Stimulated activated effector memory CD8-positive, alpha-beta T cell treated with anti-CD3 and anti-CD28 coated beads, Interleukin-12 subunit alpha, Interleukin-12 subunit beta, amount 100 ng/mL, for 72 hours (primary cell): ENCODE results near the gene MTPN.

Experiments used
- ATAC-seq: fragments of 150-1000 bp; cut with Tn5 transposase; 2 replicates; pipeline ENCODE4 v1.10.0; 2021
- DNase-seq, 2 donors: peaks; one replicate each; pipeline ENCODE4 v3.0.0; 2021 to 2022; ENCODE audit warnings: low spot score in 2 of 2
- H3K27ac Mint-ChIP-seq: one replicate; pipeline ENCODE4 v1.8.0; 2022; ENCODE audit warnings: mild to moderate bottlenecking, mixed read lengths
- H3K36me3 Mint-ChIP-seq: one replicate; pipeline ENCODE4 v1.8.0; 2022; ENCODE audit warnings: mild to moderate bottlenecking, mixed read lengths
- H3K4me1 Mint-ChIP-seq: one replicate; pipeline ENCODE4 v1.8.0; 2022; ENCODE audit warnings: mixed read lengths
- H3K4me3 Mint-ChIP-seq: one replicate; pipeline ENCODE4 v1.8.0; 2022; ENCODE audit warnings: mild to moderate bottlenecking, mixed read lengths
- H3K9me3 Mint-ChIP-seq: one replicate; pipeline ENCODE4 v1.8.0; 2022; ENCODE audit warnings: mixed read lengths

MTPN gene, protein sequence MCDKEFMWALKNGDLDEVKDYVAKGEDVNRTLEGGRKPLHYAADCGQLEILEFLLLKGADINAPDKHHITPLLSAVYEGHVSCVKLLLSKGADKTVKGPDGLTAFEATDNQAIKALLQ

GRCh38 chr7:135977007-135977741, at the start of gene MTPN:
Gene MTPN, minus strand, starts transcription at chr7:135977359. Its CDS starts 259 bp downstream, at chr7:135977100.
- H3K4me1 Mint-ChIP-seq: peaks cover 68% of the 10 kb centered on the region
- peak; percentile 97 to 99 for DNase-seq

DNA sequence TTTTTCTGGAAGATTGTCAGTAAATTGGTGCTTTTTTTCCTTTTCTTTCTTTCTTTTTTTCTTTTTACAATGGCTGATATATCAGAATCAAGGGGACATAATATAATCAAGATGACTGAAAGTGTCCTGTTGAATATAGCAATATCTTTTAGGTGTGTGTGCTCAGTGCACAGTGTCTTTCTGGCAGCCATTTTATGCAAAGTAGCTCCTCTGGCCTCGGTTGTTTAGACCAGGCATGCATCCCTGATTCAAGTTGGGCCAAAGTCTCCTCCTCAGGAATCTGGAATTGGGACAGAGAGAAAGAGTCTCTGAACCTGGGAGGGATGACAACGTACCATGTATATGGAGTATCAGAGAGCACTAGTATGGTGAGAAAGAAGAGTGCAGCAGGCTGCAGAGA, 49.0 kb upstream of the MTPN start:
- no peak for ATAC-seq
- H3K27ac Mint-ChIP-seq: no peak overlapping the region
- no peaks in the 10 kb centered on the region for H3K36me3 Mint-ChIP-seq
- H3K9me3 Mint-ChIP-seq: no peaks in the 10 kb centered on the region
- peaks cover 8% of the 10 kb centered on the region for H3K4me1 Mint-ChIP-seq
- H3K4me3 Mint-ChIP-seq: no peak overlapping the region
- no peak for DNase-seq

More at GRCh38 chr7:135977007-135977741, at the start of gene MTPN:
- peak within 1 kb of the TSS; percentile 89 for H3K4me3 Mint-ChIP-seq
- ATAC-seq: peak; percentile 88
- peak within 1 kb of the TSS; percentile 94 for H3K27ac Mint-ChIP-seq
- no peaks in the 10 kb centered on the region for H3K9me3 Mint-ChIP-seq
- peaks cover 58% of the 10 kb centered on the region for H3K36me3 Mint-ChIP-seq

DNA sequence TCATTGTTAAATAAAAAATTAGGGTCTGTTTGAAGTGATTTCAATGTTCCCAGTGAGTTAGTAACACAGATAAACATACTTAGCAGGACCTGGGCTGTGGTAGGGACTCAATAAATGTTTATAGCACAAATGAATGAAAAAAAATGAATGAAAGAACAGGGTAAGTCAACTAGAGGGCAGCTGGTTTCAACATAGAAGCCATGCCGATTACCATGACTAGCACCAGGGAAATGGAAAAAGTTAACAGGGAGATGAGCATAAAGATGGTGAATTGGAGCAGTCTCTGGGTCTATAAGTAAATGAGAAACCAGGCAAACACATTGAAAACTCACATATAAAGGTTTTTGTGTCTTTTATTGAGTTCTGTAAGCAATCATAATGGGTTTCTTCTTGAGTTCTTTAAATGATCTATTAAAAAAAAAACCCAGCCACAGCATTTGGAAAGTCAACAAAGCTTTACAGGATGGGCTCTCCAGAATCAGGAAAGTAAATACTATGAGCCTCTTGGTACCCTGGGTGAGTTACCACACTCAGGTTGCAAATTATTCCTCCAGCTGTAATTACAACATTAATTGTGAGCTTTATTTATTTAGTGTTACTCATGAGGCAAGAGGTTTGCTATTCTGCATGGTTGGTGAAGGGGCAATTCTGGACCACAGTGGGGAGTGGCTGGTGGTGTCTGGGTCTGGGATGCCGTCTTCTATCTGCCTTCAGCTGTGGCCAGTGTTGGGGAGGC, 46.1 kb upstream of the MTPN start:
- Mint-ChIP-seq H3K27ac (no peak overlapping the region), H3K4me1 (peaks cover 2% of the 10 kb centered on the region), H3K9me3 (no peaks in the 10 kb centered on the region), H3K4me3 (no peak overlapping the region), H3K36me3 (no peaks in the 10 kb centered on the region)
- ATAC-seq (no peak), DNase-seq (no peak)

- Mint-ChIP-seq H3K4me3 (no peak overlapping the region), H3K36me3 (no peaks in the 10 kb centered on the region), H3K9me3 (peaks cover 2% of the 10 kb centered on the region), H3K27ac (no peak overlapping the region), H3K4me1 (peaks cover 11% of the 10 kb centered on the region)
- DNase-seq (no peak), ATAC-seq (no peak)
These were observed 43.4 kb upstream of the MTPN start for GRCh38 chr7:136020556-136020955.

- Mint-ChIP-seq H3K36me3 (no peaks in the 10 kb centered on the region), H3K27ac (no peak overlapping the region), H3K9me3 (peaks cover 2% of the 10 kb centered on the region), H3K4me3 (no peak overlapping the region), H3K4me1 (peaks cover 11% of the 10 kb centered on the region)
- DNase-seq (no peak), ATAC-seq (no peak)
These were observed 40.9 kb upstream of the MTPN start for GRCh38 chr7:136018104-136018503.

- no peak overlapping the region for H3K27ac Mint-ChIP-seq
- no peaks in the 10 kb centered on the region for H3K36me3 Mint-ChIP-seq
- H3K9me3 Mint-ChIP-seq: peaks cover 2% of the 10 kb centered on the region
- peak; percentile 100 for ATAC-seq
- H3K4me1 Mint-ChIP-seq: peaks cover 17% of the 10 kb centered on the region
- DNase-seq: no peak
- no peak overlapping the region for H3K4me3 Mint-ChIP-seq
These were observed 39.7 kb upstream of the MTPN start for GRCh38 chr7:136016649-136017395.

DNA sequence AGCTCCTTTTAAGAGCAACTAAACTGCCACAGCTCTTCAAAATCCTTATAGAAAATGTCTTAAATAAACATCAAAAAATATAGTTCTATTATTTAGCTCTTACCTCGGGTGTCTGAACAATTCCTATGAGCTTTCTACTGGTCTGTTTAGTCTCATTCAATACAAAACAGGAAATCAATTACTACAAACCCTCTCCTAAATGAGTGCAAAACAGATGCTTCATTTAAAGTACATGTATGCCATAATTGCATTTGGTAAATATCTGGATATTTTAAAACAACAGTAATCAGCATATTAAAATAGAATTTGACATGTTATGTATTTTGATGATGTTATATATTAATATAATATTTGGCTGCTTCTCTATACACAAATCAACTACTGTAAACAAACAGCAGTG, 38.5 kb upstream of the MTPN start:
- Mint-ChIP-seq H3K4me3 (no peak overlapping the region), H3K9me3 (peaks cover 2% of the 10 kb centered on the region), H3K4me1 (peaks cover 17% of the 10 kb centered on the region), H3K36me3 (no peaks in the 10 kb centered on the region), H3K27ac (no peak overlapping the region)
- DNase-seq: no peak
- no peak for ATAC-seq

- H3K9me3 Mint-ChIP-seq: peaks cover 2% of the 10 kb centered on the region
- DNase-seq (no peak), ATAC-seq (no peak)
- H3K4me1 Mint-ChIP-seq: peaks cover 17% of the 10 kb centered on the region
- no peak overlapping the region for H3K27ac Mint-ChIP-seq
- no peaks in the 10 kb centered on the region for H3K36me3 Mint-ChIP-seq
- H3K4me3 Mint-ChIP-seq: no peak overlapping the region
These were observed 37.5 kb upstream of the MTPN start for GRCh38 chr7:136014659-136015058.

DNA sequence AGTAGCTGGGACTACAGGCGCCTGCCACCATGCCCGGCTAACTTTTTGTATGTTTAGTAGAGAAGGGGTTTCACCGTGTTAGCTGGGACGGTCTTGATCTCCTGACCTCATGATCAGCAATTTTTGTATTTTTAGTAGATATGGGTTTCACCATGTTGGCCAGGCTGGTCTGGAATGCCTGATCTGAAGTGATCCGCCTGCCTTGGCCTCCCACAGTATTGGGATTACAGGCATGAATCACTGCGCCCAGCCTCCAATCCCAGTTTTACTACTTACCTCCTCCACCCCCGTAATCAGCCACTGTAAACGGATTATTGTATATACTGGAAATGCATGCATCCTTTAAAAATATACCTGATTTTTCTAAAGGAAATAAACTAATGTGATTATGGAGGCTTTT, 35.1 kb upstream of the MTPN start:
- H3K27ac Mint-ChIP-seq: no peak overlapping the region
- ATAC-seq (no peak), DNase-seq (no peak)
- peaks cover 17% of the 10 kb centered on the region for H3K4me1 Mint-ChIP-seq
- no peaks in the 10 kb centered on the region for H3K36me3 Mint-ChIP-seq
- H3K9me3 Mint-ChIP-seq: peaks cover 2% of the 10 kb centered on the region
- no peak overlapping the region for H3K4me3 Mint-ChIP-seq

DNA sequence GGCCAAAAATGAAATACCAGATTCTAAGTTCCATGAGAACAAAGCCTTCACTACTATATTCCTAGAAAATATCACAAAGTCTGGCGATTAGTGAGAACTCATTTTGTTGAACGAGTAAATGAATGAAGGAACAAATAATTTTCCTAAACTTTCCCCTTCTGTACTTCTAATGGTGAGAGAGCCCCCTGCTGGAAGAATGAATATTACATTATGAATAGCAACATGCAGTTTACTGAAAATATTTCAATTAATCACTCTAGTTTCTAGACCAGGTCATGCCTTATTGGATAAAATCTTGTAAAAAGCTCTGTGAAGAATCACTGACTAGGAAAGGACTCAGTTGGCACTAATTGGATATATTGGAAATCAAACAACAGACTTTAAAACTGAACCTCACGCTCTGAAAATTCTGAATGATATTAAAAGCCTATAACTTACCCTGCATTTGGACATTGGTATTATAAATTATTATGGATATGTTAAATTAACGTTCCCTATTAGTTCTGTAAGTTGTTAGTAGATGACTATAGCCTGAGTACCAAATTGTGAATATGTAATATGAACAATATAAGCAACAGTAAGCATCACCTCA, 32.4 kb upstream of the MTPN start:
- DNase-seq: no peak
- no peaks in the 10 kb centered on the region for H3K9me3 Mint-ChIP-seq
- no peak for ATAC-seq

GRCh38 chr7:136006208-136006607, 29.0 kb upstream of the MTPN start:
- DNase-seq (no peak), ATAC-seq (no peak)
- Mint-ChIP-seq H3K4me3 (no peak overlapping the region), H3K4me1 (no peaks in the 10 kb centered on the region), H3K9me3 (no peaks in the 10 kb centered on the region), H3K27ac (no peak overlapping the region), H3K36me3 (no peaks in the 10 kb centered on the region)

More for the DNA sequence above, 32.4 kb upstream of the MTPN start:
- no peak overlapping the region for H3K27ac Mint-ChIP-seq
- H3K4me1 Mint-ChIP-seq: peaks cover 6% of the 10 kb centered on the region
- no peaks in the 10 kb centered on the region for H3K36me3 Mint-ChIP-seq
- no peak overlapping the region for H3K4me3 Mint-ChIP-seq

DNA sequence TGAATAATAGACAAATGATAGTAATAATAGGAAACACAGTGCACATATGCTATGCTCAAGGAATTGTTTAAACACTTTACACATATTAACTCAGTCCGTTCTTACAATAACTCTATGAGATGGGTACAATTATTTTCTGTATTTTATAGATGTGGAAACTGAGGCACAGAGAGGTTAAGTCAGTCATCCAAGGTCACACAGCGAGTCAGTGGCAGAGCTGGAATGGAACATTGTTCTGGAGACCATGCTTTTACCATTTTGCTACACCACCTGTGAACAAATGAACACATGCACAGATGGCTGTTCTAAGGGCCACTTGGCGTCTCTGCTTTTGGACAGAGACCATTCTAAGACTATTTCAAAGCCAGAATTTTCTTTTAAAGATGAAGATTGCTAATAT, 26.9 kb upstream of the MTPN start:
- ATAC-seq (no peak), DNase-seq (no peak)
- Mint-ChIP-seq H3K36me3 (no peaks in the 10 kb centered on the region), H3K27ac (no peak overlapping the region), H3K4me1 (no peaks in the 10 kb centered on the region), H3K4me3 (no peak overlapping the region), H3K9me3 (no peaks in the 10 kb centered on the region)

DNA sequence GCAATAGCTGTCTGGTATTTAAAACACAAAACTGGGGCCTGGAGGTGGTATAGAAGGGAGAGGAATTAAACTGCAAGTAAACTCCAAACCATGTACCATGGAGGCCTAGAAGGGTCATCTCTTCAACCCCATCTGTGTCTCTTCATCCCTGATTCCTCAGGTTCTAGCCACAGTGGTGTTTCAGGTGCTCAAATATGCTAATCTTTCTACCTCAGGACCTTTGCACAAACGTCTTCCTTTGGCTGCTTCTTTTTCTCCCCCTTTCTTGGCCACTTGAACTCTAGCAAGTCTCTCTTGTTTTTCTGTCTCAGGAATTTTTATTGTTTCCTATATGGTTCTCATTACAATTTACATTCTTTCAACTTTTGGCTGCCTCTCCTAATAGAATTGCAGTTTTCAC, 25.6 kb upstream of the MTPN start:
- no peak overlapping the region for H3K27ac Mint-ChIP-seq
- no peak overlapping the region for H3K4me3 Mint-ChIP-seq
- no peak for DNase-seq
- H3K9me3 Mint-ChIP-seq: no peaks in the 10 kb centered on the region
- no peaks in the 10 kb centered on the region for H3K4me1 Mint-ChIP-seq
- H3K36me3 Mint-ChIP-seq: no peaks in the 10 kb centered on the region
- no peak for ATAC-seq

GRCh38 chr7:136000288-136000913, 23.2 kb upstream of the MTPN start:
- DNase-seq (no peak), ATAC-seq (no peak)
- H3K9me3 Mint-ChIP-seq: no peaks in the 10 kb centered on the region
- H3K27ac Mint-ChIP-seq: no peak overlapping the region
- H3K36me3 Mint-ChIP-seq: no peaks in the 10 kb centered on the region
- H3K4me3 Mint-ChIP-seq: no peak overlapping the region
- no peaks in the 10 kb centered on the region for H3K4me1 Mint-ChIP-seq

DNA sequence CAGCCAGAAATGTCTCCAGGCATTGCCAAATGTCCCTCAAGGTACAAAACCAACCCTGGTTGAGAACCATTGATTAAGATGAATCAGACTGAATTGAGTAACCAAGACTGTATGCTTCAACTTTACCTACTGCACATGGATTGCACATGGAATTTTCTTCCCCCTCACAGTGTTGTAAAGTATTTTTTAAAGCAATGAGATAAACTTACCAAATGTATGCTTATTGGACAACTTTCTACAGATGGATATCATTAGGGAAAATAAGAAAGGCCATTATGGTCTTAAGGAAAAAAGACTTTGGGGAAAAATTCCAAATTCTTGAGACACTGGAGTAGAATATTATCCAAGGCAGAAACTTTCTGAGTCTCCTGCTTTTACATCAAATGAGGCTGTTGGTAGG, 20.9 kb upstream of the MTPN start:
- Mint-ChIP-seq H3K4me3 (no peak overlapping the region), H3K4me1 (peaks cover 20% of the 10 kb centered on the region), H3K36me3 (peaks cover 6% of the 10 kb centered on the region), H3K27ac (no peak overlapping the region), H3K9me3 (no peaks in the 10 kb centered on the region)
- no peak for ATAC-seq
- DNase-seq: no peak
